Upper lobe of left lung (tissue), 4 donors: ENCODE data around the gene COTL1.

Source experiments
- CTCF ChIP-seq, 6 experiments: fragments of 450-650 bp in 4 of 6; fragments of 200-600 bp in 2 of 6; sonication (generic) in 2 of 6; IDR thresholded peaks; one replicate each; pipeline ENCODE4 v1.5.1; 2016 to 2019; ENCODE audit warnings: antibody characterized with exemption in 6 of 6
- POLR2AphosphoS5 ChIP-seq, 2 donors: sonication (generic); formaldehyde crosslinking; IDR thresholded peaks; one replicate each; pipeline ENCODE4 v1.5.1; 2017; ENCODE audit warnings: antibody characterized with exemption in 2 of 2

GRCh38 chr16:84582958-84583516 lies 34.8 kb downstream of the COTL1 start:
- no peak for TF ChIP-seq CTCF (IDR thresholded peaks at IDR 0.05)
- TF ChIP-seq POLR2AphosphoS5 (IDR thresholded peaks at IDR 0.05): no peak
